GM20431 (cell line): ENCODE measurements around the gene MCL1.
"Not testable (repeated sequence)": the region's sequence is repeated elsewhere in the genome, so short reads cannot be mapped to it uniquely, and the experiment has no call there.

Experiments used
- in situ Hi-C: fragments of 300-500 bp; cut with MseI, MboI; formaldehyde crosslinking; loops from one replicate; pipeline ENCODE4 v1.15.0; 2020; ENCODE audit warnings: low sequenced_read_pairs; ENCODE audit not compliant: unreplicated experiment

The MCL1 gene

DNA sequence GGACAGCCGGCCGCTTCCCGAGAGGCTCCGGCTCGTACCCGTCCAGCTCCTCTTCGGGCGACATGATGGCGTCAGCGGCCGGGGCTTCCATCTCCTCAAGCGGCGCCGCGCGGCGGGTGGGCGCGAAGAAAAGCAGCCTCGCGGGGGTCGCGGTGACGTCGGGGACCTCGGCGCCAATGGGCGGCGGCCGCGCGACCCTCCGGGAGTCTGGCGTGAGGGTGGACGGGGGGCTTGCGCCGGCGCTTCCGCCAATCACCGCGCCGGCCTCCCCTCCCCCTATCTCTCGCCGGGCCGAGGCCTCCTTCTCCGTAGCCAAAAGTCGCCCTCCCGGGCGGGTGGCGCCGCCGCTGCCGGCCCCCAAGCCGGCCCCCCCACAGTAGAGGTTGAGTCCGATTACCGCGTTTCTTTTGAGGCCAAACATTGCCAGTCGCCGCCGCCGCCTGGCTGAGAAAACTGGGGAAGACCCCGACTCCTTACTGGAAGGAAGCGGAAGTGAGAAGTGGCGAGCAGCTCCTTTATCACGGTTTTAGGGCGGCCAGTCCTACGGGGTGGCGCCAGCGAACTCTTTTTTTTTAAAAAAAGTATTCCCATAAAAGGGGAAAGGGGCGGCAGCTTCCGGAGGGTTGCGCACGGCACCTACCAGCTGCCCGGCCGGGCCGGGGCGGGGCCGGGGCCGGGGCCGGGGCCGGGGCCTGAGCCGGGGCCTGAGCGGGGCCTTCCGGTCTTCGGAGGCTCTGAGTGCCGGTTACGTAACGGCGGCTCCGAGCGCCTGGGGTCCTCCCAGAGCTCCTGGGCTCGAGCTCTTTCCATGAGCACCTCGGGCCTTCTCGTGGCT lies at the start of gene MCL1:
Gene MCL1 (minus strand): TSS at position 501 of the 835 bp plus-strand sequence. CDS start 80 bp downstream, at position 421.
- in situ Hi-C loops: no loop called here

DNA sequence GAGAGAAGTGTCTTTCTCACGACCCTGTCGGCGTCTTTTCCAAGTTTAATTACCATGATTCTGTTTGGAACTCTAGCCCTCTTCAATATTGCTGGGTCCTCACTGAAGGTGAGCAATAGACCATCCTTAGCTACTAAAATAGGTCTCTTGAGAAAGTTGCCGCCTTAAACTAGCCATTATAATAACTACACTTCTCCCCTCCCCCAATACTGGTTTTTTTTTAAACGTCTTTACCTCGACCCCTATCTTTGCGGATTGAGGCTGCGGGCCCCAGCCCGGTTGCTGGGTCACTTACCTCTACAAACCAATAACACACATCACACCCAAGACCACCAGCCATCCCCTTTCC lies 49.3 kb upstream of the MCL1 start:
- in situ Hi-C loops: no loop called here

DNA sequence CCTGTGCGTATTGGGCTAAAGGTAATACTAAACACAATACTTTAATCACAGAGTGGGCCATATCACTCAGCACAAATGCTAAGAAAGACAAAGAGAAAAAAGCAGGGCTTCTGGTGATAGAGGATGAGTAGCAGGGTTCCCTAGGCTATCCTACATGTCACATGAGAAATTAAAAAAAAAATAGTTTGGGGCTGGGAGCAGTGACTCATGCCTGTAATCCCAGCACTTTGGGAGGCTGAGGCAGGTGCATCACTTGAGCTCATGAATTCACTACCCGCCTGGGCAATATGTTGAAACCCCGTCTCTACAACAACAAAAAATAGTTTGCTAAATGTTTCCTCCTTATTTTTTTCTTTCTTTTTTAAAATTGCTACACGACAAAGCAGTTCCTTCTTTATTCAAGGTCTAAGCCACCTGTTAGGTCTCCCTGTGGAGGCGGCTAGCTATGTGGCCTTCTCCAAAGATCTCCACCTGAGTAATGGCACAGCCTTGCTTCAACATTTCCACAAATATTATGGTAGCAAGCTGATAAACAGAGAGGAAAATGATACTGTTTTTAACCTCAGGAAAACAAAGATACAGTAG lies 48.5 kb upstream of the MCL1 start:
- in situ Hi-C loops: no loop called here

DNA sequence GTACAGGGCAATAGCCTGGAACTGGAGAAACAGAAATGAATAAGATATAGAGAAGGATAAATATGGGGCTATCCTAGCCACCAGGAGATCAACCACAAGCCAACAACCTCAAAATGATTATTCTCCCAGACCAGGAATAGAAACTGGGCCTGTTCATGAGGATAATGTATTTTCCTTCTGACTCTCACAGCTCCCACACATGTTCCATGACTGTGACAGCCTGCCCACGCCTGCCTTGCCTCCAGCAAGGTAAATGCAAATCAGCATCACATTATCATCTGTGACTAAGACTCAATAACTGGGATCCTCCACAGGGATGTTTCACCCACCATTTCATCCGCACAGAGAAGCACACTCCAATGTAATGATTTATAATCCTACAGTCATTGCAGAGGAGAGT lies 46.7 kb upstream of the MCL1 start:
- in situ Hi-C loops: no loop called here

DNA sequence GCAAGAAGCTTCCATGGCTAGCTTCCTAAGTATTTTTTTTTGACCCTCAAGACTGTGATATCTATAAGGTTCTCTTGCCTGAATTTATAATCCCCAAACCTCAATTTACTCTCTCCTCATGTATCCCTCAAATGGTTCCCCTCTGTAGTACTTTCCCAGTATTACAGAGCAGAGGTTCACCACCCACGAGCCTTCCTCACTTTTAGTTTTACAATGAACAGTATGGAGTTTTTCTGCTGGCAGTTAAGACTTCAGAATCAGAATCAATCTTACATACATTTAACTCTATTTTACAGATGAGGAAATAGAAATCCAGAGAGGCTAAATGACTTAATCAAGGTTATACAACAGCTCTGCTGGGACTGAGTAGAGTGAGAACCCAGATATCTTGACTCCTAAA lies 45.1 kb upstream of the MCL1 start:
- in situ Hi-C loops: not testable (repeated sequence)

DNA sequence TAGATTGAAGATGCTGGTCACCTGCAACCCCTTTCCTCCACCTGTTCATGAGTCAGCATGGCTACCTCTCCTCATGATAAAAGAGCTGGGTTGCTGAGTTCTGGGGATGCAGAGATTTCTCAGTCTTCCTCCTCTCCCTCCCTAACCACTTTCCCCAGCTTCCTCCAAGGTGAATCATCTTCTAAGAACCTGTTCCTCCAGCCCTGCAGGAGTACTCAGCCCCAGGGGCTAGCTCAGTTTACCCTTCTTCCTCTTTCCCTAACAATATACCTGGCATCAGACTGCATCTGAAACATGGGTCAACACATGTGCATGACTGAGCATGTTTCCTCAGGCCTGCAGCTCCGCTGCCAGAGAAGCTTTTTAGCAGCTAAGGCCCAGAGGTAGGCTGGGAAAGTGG lies 44.7 kb upstream of the MCL1 start:
- in situ Hi-C loops: not testable (repeated sequence)

DNA sequence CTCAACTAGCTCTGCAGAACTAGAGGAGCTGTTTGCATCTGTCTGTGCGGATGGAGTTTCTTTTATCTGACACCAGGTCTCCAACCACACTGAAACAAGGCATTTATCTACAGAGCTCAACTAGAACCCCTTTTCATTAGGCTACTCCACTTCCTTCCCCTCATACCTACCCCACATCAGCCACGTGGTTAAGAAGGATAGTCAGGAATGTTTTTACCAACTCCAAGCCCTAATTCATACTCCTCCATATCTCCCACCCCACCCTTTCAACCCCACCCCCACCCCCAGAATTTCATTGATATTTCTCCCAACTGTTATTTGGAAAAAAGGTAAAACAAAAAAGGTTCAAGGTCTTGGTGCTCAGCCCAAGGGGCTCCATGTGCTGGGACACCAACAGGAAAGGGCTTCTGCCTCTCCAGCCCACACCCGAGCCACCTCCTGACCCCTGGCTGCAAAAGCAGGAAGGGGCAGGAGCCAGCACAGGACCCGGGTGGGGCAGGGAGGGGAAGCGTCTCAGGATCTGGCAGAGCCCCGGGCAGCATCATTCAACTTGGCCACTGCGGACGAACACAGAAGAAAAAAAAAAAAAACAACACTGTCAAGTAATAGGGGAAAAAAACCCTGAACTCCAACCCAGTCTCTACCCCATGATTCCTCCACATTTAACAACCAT lies 43.0 kb upstream of the MCL1 start:
- in situ Hi-C loops: no loop called here

DNA sequence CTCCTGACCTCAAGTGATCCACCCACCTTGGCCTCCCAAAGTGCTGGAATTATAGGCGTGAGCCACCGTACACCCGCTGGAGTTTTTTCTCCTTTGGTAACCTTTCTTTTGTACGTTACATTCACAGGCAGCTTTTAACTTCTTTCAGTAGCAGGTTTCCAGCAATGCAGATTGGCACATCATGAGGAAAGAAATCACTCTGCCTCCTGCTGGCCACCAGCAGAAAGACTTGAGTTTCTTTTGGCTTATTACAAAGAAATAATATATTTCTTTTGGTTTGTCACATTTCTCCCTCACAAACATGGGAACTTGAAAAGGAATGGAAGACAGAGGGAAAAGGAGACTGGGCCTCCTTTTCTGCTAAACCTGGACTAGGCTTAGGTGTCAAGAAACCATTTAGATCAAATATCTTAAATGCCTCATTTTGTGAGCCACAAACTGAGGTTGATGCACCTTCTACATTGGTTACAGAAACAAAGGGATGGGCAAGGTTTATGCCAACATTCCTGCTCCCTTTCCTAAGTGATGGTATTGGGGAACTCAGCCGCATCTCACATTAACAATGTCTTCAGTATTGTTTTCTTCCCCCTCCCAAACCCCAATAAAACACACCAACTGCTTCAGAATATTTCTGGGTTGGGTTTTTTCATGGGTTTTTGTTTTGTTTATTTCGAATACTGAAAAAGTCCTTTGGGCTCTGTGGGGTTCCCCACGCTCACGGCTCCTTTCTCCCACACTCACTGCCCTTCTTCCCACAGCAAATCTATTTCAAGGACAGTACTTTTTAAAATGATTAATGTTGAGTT lies 42.3 kb upstream of the MCL1 start:
- in situ Hi-C loops: no loop called here

DNA sequence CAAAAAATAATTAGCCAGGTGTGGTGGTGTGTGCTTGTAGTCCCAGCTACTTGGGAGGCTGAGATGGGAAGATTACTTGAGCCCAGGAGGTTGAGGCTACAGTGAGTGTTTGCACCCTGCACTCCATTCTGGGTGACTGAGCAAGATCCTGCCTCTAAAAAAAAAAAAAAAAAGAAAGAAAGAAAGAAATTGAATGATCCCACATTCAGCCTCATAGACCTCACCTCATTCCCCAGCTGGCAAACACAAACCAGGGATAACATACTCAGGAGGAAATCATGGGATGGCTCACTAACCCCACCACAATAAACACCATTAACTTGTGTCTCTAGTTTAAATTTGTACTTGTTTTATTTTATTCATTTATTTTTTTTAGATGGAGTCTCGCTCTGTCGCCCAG lies 41.5 kb upstream of the MCL1 start:
- in situ Hi-C loops: no loop called here

DNA sequence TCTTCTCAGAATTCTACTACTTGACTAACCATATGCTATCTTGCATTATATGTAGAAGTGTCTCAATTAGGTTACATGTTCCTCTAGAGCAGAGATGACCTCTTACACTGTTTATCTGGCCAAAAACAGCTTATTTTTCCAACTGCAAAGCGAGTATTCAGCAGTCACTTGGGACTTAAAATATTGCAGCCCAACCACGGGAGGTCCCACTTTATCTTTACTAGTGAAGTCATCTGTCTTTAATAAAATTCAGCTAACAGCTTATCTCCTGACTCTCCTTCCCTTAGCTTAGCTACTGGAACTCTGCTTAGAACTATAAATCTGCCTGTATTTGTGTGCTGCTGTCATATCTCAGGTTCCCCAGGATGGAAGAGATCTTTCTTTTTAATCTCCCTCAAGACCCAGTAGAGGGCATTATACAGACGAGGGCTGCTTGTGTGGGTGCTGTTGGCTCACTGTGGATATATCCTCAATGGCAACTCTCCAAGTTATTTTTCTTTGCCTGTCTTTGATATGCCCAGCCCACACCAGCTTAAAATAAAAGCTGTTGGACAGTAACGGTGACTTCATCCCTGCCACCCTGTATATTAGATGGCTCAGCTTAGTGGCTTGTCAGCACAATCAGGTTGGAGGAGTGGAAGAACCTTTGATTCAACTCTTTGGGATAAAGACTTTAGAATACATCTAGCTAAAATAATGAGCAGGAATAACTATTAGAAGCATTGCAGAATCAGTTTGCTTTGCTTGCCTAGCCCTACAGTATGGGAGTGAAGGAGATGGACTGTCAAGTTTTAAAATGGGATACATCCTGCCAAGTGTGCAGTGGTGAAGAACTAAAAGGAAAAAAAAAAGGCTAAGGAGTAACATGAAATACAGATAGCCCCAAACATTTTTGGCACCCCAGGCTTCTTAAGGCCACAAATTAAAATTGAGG lies 40.4 kb upstream of the MCL1 start:
- in situ Hi-C loops: no loop called here

DNA sequence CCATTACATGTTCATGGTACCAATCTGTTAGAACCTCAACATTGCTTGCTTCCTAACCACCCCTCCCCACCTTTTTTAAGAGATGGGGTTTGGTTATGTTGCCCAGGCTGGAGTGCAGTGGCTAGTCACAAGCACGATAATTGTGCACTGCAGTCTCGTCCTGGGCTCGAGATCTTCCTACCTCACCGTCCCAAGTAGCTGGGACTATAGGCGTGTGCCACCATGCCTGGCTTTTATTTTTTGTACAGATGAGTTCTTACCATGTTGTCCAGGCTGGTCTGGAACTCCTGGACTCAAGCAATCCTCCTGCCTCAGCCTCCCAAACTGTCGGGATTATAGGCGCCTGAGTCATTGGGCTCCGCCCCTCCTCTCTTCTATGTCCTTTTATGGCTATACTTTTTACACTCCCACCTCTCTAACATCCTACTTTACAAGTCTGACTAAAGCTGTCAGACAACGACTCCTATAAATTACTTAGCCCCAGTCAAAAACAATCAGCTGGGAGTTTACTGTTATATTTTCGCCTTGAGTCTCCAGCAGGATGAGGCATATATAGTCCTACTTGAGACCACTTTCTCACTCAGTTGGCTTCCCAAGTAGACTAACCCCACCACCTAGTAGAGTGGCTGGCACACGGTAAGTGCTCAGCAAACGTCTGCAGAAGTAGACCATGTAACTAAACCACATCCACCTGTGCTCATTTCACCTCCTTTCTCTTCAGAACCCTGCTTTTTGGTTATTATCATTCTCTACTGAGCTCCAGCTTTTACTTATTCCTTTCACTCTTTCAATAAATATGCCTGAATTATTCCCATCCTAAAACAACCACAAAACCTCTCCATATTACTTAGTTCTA lies 36.2 kb upstream of the MCL1 start:
- in situ Hi-C loops: no loop called here

DNA sequence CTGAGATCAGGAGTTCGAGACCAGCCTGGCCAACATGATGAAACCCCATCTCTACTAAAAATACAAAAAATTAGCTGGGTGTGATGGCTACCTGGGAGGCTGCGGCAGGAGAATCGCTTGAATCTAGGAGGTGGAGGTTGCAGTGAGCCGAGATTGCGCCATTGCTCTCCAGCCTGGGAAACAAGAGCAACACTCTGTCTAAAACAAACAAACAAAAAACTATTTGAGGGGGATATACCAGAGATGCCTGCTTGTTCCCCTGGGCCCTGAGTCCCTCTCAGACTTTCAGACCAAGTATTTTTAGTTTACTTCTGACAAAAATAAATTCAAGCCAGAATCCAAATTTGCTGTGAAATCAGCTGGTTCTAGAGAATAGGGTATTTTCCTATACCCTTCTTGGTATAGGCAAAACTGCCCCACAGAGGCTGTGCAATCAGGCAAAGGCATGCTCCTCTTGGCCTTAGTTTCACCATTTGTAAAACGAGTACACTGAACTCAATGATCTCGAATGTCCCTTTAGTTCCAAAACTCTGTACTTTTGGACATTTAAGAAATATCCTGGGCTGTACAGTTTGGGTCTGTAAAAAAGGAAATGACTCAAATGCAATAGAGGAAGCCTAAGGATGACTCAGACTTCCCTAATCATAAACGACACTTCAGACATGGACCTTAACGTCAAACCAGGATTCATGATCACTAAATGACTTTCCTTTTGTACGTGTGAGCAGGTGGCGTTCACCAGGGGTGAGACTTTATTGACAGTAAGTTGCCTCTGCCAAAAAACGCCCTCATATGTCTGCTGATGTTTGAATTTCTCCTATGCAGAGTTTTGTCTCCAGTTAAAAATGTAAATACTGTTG lies 33.9 kb upstream of the MCL1 start:
- in situ Hi-C loops: no loop called here

DNA sequence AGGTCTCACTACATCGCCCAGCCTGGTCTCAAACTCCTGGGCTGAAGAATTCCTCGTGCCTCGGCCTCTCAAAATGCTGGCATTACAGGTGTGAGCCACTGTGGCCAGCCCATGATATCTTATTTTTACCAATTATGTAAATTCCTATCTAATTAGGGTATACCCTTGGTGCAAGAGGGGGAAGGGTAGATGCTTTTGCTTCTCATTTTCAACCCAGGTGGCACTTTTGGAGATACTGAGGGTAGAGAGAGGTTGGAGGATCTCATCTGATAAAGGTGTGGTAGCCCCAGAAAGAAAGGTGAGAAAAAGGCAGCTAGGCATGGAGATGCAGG lies 32.6 kb upstream of the MCL1 start:
- in situ Hi-C loops: no loop called here

DNA sequence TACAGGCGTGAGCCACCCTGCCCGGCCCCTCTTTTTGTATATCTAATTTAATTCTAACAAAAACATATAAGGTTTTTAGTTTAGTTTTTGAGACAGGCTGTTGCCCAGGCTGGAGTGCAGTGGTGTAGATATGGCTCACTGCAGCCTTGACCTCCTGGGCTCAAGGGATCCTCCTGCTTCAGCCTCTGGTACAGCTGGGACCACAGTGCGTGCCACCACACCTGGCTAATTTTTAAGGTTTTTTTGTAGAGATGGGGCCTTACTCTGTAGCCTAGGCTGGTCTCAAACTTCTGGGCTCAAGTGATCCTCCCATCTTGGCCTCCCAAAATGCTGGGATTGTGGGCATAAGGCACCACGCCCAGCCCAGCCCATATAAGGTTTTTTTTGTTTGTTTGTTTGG lies 31.2 kb upstream of the MCL1 start:
- in situ Hi-C loops: no loop called here

DNA sequence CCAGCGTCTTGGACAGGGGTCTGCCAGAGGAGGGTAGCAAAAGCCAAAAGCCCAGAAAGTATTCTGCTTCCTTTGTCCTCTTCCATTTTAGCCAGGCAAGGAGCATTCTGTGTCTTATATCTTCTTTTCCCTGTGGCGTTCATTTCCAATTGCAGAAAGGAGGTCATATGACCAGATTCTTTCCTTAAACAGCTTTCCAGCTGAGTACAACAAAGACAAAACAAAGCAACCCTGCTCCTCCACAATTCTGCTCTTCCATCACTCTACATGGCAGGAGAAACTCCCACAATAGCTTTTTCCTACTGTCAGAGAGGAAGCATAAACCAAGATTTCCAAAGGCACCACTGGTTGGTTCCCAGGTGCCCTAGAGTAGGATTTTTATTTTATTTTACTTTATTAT lies 30.3 kb upstream of the MCL1 start:
- in situ Hi-C loops: no loop called here

DNA sequence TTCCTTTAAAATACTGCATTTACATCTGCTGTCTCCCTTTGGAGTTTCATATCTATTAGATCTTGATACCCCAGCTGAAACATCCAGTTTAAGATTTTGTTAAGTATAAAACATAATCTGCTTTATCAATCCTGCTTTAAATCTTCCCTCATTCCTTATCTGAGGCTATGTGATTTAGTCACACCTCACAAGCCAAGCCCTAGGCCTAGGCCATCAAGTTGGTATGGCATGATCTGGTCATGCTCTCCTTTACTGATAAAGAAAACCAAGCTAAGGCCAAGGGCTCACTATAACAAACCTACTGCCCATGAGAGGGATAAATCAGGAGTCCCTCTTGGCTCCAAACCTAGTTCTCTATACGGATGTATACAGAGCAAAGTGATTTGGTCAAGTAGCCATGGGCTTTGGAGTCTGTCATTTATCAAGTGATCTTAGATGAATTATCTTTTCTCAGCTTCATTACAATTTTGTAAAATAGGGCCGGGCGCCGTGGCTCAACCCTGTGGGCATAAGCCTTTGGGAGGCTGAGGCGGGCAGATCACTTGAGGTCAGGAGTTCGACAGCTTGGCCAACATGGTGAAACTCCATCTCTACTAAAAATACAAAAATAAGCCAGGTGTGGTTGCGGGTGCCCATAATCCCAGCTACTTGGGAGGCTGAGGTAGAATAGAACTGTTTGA lies 27.2 kb upstream of the MCL1 start:
- in situ Hi-C loops: no loop called here

DNA sequence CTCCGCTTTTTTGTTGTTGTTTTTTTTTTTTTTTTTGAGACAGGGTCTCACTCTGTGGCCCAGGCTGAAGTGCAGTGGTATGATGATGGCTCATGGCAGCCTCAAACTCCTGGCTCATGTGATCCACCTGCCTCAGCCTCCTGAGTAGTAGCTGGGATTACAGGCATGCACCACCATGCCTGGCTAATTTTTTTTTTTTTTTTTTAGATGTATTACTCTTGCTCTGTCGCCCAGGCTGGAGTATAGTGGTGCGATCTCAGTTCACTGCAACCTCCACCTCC lies 26.0 kb upstream of the MCL1 start:
- in situ Hi-C loops: not testable (repeated sequence)

DNA sequence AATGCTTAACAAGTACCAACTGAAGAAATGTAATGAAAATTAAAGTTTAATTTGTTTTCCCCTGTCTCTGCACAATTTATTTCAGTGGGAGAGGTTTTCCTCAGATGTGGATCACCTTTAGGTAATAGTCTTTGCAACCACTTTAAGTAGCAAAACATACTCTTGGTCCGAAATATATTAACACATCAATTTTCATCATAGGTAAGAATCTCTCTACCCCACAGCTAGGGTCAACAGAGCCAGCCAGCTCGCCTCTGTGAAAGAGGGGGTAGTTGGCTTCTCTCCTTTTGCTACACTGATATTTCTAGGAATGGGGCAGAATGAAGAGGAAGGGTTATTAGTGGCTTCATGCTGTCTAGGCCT lies 24.8 kb upstream of the MCL1 start:
- in situ Hi-C loops: no loop called here
